ENCODE data around the gene DGAT2L6. TPM values are rescaled to one million over a fixed set of nuclear protein-coding genes. Genes with fewer than 3 reads are reported as not detected.
A peak's percentile ranks its signal among the peaks of the same experiment; 100 is the strongest.

The DGAT2L6 gene
- total RNA-seq, 3 donors from 2014 or later (not counting 1 experiment from before 2014, with no cell fraction given), result not detected

DNA sequence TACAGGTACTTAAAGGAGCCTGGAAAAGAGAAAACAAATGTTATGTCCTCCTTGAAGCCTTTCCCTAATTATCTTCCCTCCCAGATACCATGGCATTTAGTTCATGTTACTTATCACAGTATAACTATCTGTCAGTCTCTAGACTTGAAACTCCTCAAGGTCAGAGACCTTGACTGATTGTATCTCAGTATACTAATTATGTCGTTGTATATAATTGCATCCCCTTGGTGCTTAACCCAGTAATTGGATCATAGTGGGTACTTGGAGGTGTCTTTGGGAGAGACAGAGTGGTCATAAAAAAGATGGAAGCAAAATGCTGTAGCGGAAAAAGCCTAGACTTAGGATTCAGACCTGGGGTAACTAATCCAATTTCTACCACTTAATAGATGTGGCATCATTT is 35.9 kb upstream of the DGAT2L6 start:
- TF ChIP-seq, protein P1, sequence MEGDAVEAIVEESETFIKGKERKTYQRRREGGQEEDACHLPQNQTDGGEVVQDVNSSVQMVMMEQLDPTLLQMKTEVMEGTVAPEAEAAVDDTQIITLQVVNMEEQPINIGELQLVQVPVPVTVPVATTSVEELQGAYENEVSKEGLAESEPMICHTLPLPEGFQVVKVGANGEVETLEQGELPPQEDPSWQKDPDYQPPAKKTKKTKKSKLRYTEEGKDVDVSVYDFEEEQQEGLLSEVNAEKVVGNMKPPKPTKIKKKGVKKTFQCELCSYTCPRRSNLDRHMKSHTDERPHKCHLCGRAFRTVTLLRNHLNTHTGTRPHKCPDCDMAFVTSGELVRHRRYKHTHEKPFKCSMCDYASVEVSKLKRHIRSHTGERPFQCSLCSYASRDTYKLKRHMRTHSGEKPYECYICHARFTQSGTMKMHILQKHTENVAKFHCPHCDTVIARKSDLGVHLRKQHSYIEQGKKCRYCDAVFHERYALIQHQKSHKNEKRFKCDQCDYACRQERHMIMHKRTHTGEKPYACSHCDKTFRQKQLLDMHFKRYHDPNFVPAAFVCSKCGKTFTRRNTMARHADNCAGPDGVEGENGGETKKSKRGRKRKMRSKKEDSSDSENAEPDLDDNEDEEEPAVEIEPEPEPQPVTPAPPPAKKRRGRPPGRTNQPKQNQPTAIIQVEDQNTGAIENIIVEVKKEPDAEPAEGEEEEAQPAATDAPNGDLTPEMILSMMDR (IDR thresholded peaks at IDR 0.05), result no peak
- WGBS (ENCODE audit: insufficient coverage), result 100% methylated on average over 1 of the region's 2 CpGs
- H3K4me3 Mint-ChIP-seq, result no peak overlapping the region
- Histone ChIP-seq H3K4me3 (ENCODE audit: low read length) (no peak overlapping the region), H3K27ac (ENCODE audit: low read length) (no peak overlapping the region), H3K4me1 (ENCODE audit: control insufficient read depth, insufficient read depth, low read length) (no peaks in the 10 kb centered on the region), H3K27me3 (ENCODE audit: control insufficient read depth, insufficient read depth, low read length) (no peaks in the 10 kb centered on the region), H3K9me3 (ENCODE audit: control insufficient read depth, insufficient read depth, low read length) (no peaks in the 10 kb centered on the region), H3K36me3 (ENCODE audit: control insufficient read depth, insufficient read depth, low read length) (no peaks in the 10 kb centered on the region)
- no peak overlapping the region for H3K27ac Mint-ChIP-seq
- H3K4me1 Mint-ChIP-seq, result peaks cover 0 to 26% of the 10 kb centered on the region in 2 donors
- H3K27me3 Mint-ChIP-seq (ENCODE audit: low read depth in 2 of 2), result no peaks in the 10 kb centered on the region
- H3K36me3 Mint-ChIP-seq, result no peaks in the 10 kb centered on the region
- DNase-seq (no peak), ATAC-seq (no peak)
- intact Hi-C loops (cut with micrococcal nuclease), result no loop called here
- H3K9me3 Mint-ChIP-seq, result no peaks in the 10 kb centered on the region

DNA sequence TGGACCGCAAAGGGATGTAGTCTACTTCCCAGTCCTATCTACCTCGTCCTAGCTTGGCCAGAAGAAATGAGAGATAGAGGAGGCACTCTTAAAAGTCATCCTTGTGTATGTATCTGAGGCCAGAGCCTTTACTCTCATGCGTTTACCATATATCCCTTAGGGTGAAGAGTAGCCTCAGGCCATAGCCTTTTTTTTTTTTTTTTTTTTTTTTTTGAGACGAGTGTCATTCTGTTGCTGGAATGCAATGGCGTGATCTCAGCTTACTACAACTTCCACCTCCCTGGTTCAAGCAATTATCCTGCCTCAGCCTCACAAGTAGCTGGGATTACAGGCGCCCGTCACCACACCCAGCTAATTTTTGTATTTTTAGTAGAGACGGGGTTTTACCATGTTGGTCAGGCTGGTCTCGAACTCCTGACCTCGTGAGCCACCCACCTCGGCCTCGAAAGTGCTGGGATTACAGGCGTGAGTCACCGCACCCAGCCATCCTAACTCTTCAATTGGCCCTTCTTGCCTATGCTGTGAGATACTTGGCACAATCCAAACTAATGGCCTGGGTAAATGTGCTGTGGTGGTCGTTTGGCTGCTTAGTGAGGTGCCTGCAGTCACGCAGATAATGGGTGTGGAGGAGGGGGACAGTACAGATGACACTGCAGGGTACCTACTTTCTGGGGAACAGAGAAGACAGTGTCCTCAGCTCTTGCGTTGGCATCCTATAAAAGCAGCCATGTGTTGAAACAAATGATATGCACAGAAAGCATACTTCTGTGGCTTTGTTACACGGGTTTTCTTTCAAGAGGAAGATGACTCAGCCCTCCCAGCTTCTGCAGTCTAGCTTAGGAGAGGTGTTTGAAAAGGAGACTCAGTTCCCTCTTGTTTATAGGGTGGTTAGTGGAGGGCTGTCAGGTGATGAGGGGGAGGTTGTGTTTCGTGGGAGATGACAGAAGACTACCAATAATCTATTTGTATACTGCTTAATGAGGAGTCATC is 10.4 kb upstream of the DGAT2L6 start:
- H3K9me3 Mint-ChIP-seq, result no peaks in the 10 kb centered on the region
- H3K9me3 ChIP-seq (ENCODE audit: control insufficient read depth, insufficient read depth, low read length), result no peaks in the 10 kb centered on the region
- no peaks in the 10 kb centered on the region for H3K27me3 ChIP-seq (ENCODE audit: control insufficient read depth, insufficient read depth, low read length)
- H3K36me3 ChIP-seq (ENCODE audit: control insufficient read depth, insufficient read depth, low read length), result peaks cover 6% of the 10 kb centered on the region
- intact Hi-C loops (cut with micrococcal nuclease), result no loop called here
- H3K4me1 ChIP-seq (ENCODE audit: control insufficient read depth, insufficient read depth, low read length), result no peaks in the 10 kb centered on the region
- no peak overlapping the region for H3K4me3 ChIP-seq (ENCODE audit: low read length)
- ATAC-seq (no peak), DNase-seq (no peak)
- H3K27ac Mint-ChIP-seq, result peak overlapping the region in 1 of 2 donors; percentile 35
- no peak overlapping the region for H3K4me3 Mint-ChIP-seq
- no peaks in the 10 kb centered on the region for H3K27me3 Mint-ChIP-seq (ENCODE audit: low read depth in 2 of 2)
- 79% methylated on average over 10 of the region's 19 CpGs for WGBS (ENCODE audit: insufficient coverage)
- no peaks in the 10 kb centered on the region for H3K4me1 Mint-ChIP-seq
- no peaks in the 10 kb centered on the region for H3K36me3 Mint-ChIP-seq
- no peak overlapping the region for H3K27ac ChIP-seq (ENCODE audit: low read length)
- TF ChIP-seq, protein P1 (IDR thresholded peaks at IDR 0.05), result no peak

DNA sequence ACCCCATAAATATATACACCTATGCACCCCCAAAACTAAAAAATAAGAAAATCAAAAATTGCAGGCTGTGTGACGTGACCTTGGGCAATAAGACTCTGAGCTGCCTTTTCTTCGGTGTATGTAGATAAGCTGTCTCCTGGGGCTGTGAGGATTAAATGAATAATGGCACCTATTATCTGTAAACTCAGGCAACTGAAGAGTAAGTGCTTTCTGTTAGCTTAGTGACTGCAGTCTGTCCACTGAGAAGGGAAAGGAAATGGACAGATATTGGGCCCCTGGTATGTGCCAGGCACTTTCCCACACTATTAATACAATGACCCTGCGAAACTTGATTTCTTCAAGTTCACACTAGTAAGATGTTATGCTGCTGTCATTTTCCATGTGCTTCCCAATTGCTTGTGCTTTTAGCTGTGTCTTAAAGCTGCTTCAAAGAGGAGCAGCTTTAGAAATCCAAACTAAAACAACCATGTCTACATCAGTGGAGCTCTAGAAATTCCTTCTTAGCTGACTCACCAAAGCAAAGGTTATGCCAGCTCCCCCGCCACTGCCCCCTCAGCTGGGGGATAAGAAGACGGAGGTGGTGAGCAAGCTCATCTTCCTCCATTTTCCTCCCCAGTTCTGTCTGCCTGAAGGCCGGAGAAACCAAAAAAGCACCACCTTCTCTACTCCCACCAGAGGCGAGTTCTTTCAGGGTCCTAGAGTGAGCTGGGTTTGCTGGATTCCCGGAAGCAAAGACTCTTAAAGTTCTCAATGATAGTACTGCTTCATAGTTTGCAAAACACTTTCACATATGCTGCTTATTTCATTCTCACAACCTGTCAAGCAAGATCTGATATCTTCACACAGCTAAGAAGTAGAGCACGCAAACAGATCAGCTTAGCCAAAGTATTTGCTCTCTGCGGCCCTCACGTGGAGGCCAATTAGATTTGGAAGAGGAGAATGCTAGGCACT is 8.8 kb upstream of the DGAT2L6 start:
- WGBS (ENCODE audit: insufficient coverage), result 94% methylated on average over 7 of the region's 11 CpGs
- Mint-ChIP-seq H3K27ac (no peak overlapping the region), H3K27me3 (ENCODE audit: low read depth in 2 of 2) (no peaks in the 10 kb centered on the region), H3K9me3 (no peaks in the 10 kb centered on the region), H3K4me3 (no peak overlapping the region), H3K36me3 (no peaks in the 10 kb centered on the region), H3K4me1 (no peaks in the 10 kb centered on the region)
- H3K4me1 ChIP-seq (ENCODE audit: control insufficient read depth, insufficient read depth, low read length), result no peaks in the 10 kb centered on the region
- intact Hi-C loops (cut with micrococcal nuclease), result no loop called here
- H3K4me3 ChIP-seq (ENCODE audit: low read length), result no peak overlapping the region
- TF ChIP-seq, protein P1 (IDR thresholded peaks at IDR 0.05), result no peak
- ATAC-seq (no peak), DNase-seq (no peak)
- peaks cover 6% of the 10 kb centered on the region for H3K36me3 ChIP-seq (ENCODE audit: control insufficient read depth, insufficient read depth, low read length)
- no peaks in the 10 kb centered on the region for H3K27me3 ChIP-seq (ENCODE audit: control insufficient read depth, insufficient read depth, low read length)
- H3K27ac ChIP-seq (ENCODE audit: low read length), result no peak overlapping the region
- H3K9me3 ChIP-seq (ENCODE audit: control insufficient read depth, insufficient read depth, low read length), result no peaks in the 10 kb centered on the region

Measured in natural killer cell (primary cell).